D721Med (cell line): ENCODE data around the gene CPEB1.
"Not testable (repeated sequence)": the region's sequence is repeated elsewhere in the genome, so short reads cannot be mapped to it uniquely, and the experiment has no call there.

Experiments used
- DNase-seq: peaks from one replicate; pipeline ENCODE4 v3.0.0; 2011; ENCODE audit warnings: low spot score; ENCODE audit not compliant: insufficient read length
- FAIRE-seq: peaks from 2 replicates; lab custom pipeline; 2011; peaks lifted over from hg19 to GRCh38; lab: Jason Lieb, UNC
- CTCF ChIP-seq: IDR thresholded peaks from 2 replicates; pipeline ENCODE4 v1.5.1; 2012; ENCODE audit warnings: mild to moderate bottlenecking, control low read depth; ENCODE audit not compliant: insufficient read depth; ENCODE audit errors: missing control alignments

Gene CPEB1

GRCh38 chr15:82530606-82531379 lies 116.4 kb downstream of the CPEB1 start:
- peak; percentile 71 for TF ChIP-seq CTCF
- DNase-seq, result peak; percentile 59
- no peak for FAIRE-seq

- no peak for TF ChIP-seq CTCF
- FAIRE-seq (no peak), DNase-seq (no peak)
Observed at GRCh38 chr15:82530006-82530405, 117.2 kb downstream of the CPEB1 start.

DNA sequence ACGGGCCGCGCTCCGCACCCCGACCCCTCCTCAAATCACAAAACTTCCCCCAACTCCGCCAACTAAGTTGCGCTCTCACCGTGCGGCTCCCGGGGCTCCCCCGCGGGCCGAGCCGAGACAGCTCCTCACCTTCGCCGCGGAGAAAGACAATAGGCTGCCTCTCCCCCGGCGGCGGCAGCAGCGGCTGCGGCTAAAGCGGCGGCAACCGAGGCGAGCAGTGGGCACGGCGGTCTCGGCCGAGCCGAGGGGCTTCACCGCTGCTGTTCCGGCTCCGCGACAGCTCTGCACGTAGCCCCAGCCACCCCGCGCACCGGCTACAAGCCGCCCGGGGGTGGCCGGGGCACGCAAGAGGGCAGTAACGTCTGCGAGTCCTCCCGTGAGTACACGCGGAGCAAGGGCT lies 133.6 kb downstream of the CPEB1 start:
- not testable (repeated sequence) for FAIRE-seq, DNase-seq

- not testable (repeated sequence) for DNase-seq, FAIRE-seq
Observed at GRCh38 chr15:82507693-82508092, 139.5 kb downstream of the CPEB1 start.

DNA sequence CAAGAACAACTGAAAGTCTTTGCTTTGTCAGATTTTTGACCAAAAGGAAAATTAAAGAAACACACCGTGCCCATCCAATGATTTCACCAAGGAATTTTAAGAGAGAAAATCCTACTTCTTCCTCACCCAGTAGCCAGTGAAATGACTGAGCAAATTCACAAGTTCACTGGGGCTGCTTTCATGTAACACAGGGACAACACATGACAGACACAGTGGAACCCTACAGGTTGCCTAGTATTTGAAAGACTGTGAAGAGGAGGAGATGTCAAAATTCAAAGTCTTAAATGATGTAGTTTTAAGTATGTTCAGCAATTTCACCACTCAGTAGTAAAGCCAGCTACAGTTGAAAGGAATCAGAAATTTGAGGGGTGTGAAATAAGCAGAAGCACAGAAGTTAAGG lies 140.1 kb downstream of the CPEB1 start:
- DNase-seq, FAIRE-seq: not testable (repeated sequence)

DNA sequence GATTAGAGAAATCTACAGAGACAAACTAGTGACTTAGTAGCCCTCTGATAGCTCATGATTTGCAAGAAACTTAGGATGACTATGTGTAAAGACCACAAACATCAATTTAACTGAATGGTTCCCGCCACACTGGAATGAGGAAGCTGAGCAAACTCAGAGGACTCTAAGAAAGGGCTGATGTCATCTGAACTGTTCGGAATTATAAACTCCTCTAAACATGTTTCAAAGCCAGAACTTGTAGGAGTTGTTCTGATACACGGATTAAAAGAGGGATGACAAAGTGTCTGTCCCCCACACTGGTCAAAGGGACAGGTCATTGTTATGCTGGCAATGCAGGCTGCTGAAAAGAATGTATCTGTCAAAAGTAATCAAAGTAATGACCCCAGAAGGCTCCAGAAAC lies 141.3 kb downstream of the CPEB1 start:
- DNase-seq, FAIRE-seq: not testable (repeated sequence)

- FAIRE-seq, DNase-seq: not testable (repeated sequence)
Observed at GRCh38 chr15:82504074-82504473, 143.1 kb downstream of the CPEB1 start.

DNA sequence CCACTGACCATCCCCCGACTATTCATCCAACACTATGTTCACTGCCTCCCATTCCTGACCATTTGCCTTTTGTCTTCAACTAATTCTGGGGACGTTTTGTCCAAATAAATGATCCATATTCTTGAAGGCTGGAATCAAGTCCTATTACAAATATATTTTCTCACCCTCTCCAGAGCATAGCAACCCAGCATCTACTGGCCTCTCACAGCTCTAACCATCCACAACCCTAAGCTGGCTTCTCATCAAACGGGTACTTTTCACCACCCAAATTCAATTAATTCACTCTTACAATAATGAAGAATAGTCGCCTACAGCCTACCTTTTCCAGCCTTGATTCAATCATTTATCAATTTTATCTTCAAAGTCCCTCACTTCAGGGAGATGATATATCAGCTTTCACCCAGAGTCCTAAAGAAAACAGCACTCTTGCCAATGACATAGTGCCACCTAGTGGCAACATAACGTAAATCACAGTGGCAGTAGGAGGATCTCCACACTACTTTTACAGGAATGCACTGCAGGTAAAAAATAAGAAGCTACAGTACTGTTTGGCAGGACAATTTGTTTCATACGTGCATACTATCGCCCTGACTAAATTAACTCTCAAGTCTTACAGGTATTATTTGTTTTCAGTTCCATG lies 144.3 kb downstream of the CPEB1 start:
- peak; percentile 16 for TF ChIP-seq CTCF
- FAIRE-seq, result not testable (repeated sequence)

GRCh38 chr15:82500772-82501171 lies 146.4 kb downstream of the CPEB1 start:
- DNase-seq, FAIRE-seq: not testable (repeated sequence)

More for the DNA sequence above, 144.3 kb downstream of the CPEB1 start:
- DNase-seq, result not testable (repeated sequence)

DNA sequence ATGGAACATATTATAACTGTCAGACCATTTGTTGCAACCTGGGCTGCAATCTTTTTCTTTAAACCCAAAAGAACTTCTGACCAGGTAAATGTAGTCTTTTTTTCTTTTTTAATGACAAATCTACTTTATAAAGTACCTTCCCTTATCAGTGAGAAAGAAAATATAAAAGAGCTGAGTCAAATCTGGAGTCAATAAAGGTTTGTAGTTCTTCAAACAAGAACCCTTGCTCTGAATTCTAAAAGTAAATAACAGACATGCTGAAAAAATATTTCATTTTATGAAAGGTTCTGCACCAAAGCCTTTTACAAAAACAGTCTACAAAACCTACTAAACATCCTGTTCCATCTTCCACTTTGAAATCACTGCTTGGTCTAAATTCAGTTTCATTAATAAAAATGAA lies 149.2 kb downstream of the CPEB1 start:
- not testable (repeated sequence) for DNase-seq, FAIRE-seq
